ENCODE results near the gene GHR.

The GHR gene

GRCh38 chr5:42521406-42521805, 98.2 kb downstream of the GHR start:
- no peak overlapping the region for H3K4me3 ChIP-seq (ENCODE audit: low read depth, low read length)
- TF ChIP-seq MAX (IDR thresholded peaks at IDR 0.05; ENCODE audit: low read depth, low read length) (no peak), MYC (IDR thresholded peaks at IDR 0.05; ENCODE audit: low read depth, low read length) (no peak), CTCF (IDR thresholded peaks at IDR 0.05; ENCODE audit: low read depth, low read length) (no peak), POLR2A (IDR thresholded peaks at IDR 0.05; ENCODE audit: extremely low read depth, insufficient read length) (no peak)
- DNase-seq (ENCODE audit: low read depth) = no peak

GRCh38 chr5:42522783-42523182, 99.5 kb downstream of the GHR start:
- no peak for DNase-seq (ENCODE audit: low read depth)
- H3K4me3 ChIP-seq (ENCODE audit: low read depth, low read length) = no peak overlapping the region
- TF ChIP-seq MAX (IDR thresholded peaks at IDR 0.05; ENCODE audit: low read depth, low read length) (no peak), MYC (IDR thresholded peaks at IDR 0.05; ENCODE audit: low read depth, low read length) (no peak), POLR2A (IDR thresholded peaks at IDR 0.05; ENCODE audit: extremely low read depth, insufficient read length) (no peak), CTCF (IDR thresholded peaks at IDR 0.05; ENCODE audit: low read depth, low read length) (no peak)

- H3K4me3 ChIP-seq (ENCODE audit: low read depth, low read length) = no peak overlapping the region
- TF ChIP-seq CTCF (IDR thresholded peaks at IDR 0.05; ENCODE audit: low read depth, low read length) (no peak), POLR2A (IDR thresholded peaks at IDR 0.05; ENCODE audit: extremely low read depth, insufficient read length) (no peak), MAX (IDR thresholded peaks at IDR 0.05; ENCODE audit: low read depth, low read length) (no peak), MYC (IDR thresholded peaks at IDR 0.05; ENCODE audit: low read depth, low read length) (no peak)
- no peak for DNase-seq (ENCODE audit: low read depth)
Observed at GRCh38 chr5:42526179-42526578, 102.9 kb downstream of the GHR start.

GRCh38 chr5:42531611-42532010, 108.4 kb downstream of the GHR start:
- TF ChIP-seq MYC (IDR thresholded peaks at IDR 0.05; ENCODE audit: low read depth, low read length) (no peak), CTCF (IDR thresholded peaks at IDR 0.05; ENCODE audit: low read depth, low read length) (no peak), POLR2A (IDR thresholded peaks at IDR 0.05; ENCODE audit: extremely low read depth, insufficient read length) (no peak), MAX (IDR thresholded peaks at IDR 0.05; ENCODE audit: low read depth, low read length) (no peak)
- no peak overlapping the region for H3K4me3 ChIP-seq (ENCODE audit: low read depth, low read length)
- no peak for DNase-seq (ENCODE audit: low read depth)

- no peak overlapping the region for H3K4me3 ChIP-seq (ENCODE audit: low read depth, low read length)
- DNase-seq (ENCODE audit: low read depth) = no peak
- no peak for TF ChIP-seq MAX (IDR thresholded peaks at IDR 0.05; ENCODE audit: low read depth, low read length)
- TF ChIP-seq POLR2A (IDR thresholded peaks at IDR 0.05; ENCODE audit: extremely low read depth, insufficient read length) = no peak
- no peak for TF ChIP-seq CTCF (IDR thresholded peaks at IDR 0.05; ENCODE audit: low read depth, low read length)
- no peak for TF ChIP-seq MYC (IDR thresholded peaks at IDR 0.05; ENCODE audit: low read depth, low read length)
Observed at GRCh38 chr5:42542106-42542505, 118.9 kb downstream of the GHR start.

GRCh38 chr5:42543774-42544173, 120.5 kb downstream of the GHR start:
- DNase-seq (ENCODE audit: low read depth) = no peak
- TF ChIP-seq MAX (IDR thresholded peaks at IDR 0.05; ENCODE audit: low read depth, low read length) (no peak), POLR2A (IDR thresholded peaks at IDR 0.05; ENCODE audit: extremely low read depth, insufficient read length) (no peak), MYC (IDR thresholded peaks at IDR 0.05; ENCODE audit: low read depth, low read length) (no peak)
- H3K4me3 ChIP-seq (ENCODE audit: low read depth, low read length) = no peak overlapping the region

All from NB4 (cell line).